HG03045 (cell line): Measurements from ENCODE around the gene PHOSPHO1.

Source experiments
- ATAC-seq: cut with Tn5 transposase; IDR thresholded peaks from one replicate; pipeline ENCODE4 v1.9.1; 2021; ENCODE audit warnings: mild to moderate bottlenecking, moderate library complexity; ENCODE audit not compliant: unreplicated experiment

The PHOSPHO1 gene

DNA sequence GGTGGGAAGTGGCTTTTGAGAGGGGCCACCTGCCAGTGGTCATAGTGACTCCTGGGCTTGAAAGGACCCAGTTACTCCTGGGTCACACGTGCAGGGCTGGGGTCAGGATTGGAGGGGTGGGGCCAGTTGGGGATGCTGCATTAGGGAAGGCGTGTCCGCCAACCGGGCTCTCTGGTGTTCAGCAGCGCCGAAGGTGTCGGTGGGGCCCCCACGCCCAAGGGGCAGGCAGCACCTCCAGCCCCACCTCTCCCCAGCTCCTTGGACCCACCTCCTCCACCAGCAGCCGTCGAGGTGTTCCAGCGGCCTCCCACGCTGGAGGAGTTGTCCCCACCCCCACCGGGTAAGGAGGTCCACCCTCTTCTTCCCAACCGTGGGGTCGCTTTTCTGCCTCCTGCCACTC lies 10.6 kb downstream of the PHOSPHO1 start:
- no peak for ATAC-seq

DNA sequence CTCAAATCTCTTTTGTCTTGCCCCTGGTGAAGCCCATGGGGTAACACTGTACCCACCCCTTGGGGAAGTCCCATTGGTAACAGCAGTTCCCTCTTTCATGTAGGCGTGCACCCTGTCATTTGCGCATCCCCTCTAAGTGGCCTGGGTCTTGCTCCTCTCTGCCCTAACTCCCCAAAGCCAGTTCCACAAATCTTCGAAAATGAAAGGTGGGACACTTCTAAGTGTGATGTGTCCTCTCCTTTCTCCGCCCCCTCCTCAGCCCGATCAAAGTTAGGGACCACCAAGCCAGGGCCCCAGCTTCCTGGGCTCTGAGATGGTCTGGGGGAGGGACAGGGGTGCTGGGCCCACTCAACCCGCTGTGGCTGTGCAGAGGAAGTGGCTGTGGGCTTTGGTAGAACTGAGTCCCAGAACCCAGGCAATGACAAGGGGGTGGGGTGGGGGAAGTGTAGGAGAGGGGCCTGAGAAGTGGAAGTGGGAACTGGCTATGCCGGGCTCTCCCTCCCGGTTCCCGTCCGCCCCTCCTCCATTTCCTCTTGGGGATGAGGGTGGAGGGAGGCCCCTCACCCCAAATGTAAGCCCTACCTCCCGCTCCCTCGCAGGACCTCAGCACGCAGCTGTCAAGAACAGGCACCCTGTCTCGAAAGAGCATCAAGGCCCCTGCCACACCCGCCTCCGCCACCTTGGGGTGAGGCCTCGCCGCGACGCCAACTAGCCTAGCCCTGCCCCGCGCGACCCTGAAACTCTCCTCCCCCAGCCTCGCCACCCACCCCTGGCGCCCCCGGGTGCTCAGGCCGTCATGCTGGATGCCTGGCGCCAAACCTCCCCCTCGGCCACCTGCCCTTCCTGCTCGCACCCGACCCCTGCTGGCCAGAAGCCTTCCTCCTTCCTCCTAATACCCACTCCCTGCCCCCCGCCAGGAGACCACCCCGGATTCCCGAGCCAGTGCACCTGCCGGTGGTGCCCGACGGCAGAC lies 11.4 kb downstream of the PHOSPHO1 start:
- no peak for ATAC-seq

DNA sequence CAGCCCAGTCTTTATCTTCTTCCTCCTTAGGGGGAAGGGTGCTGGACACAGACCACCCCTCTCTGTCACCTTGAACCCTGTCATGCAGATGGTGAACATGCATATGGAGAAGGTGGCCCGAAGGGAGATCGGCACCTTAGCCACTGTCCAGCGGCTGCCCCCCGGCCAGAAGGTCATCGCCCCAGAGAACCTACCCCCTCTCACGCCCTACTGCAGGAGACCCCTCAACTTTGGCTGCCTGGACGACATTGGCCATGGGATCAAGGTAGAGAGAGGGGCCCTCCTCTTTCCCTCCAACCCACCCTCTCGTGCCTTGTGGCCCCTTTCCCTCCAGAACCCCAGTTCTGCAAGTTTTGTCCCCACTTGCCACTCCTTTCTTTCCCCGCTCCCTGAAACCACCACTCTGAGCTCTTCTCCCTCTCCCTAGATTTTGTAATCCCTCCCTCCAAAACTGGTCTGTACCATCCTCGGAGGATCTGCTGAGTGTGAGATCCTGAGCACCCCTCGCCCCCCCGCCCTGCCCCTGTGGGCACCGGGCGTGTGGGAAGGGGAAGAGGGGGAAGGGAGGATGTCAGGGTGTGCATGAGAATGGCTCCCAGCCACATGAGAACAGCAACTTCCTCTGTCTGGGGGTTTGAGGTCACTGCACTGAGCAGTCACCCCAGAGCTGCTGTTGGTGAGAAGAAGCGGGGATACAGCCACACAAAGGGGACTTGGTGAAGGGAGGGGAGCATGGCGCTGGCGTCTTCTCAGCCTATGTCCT lies 12.8 kb downstream of the PHOSPHO1 start:
- ATAC-seq: no peak

DNA sequence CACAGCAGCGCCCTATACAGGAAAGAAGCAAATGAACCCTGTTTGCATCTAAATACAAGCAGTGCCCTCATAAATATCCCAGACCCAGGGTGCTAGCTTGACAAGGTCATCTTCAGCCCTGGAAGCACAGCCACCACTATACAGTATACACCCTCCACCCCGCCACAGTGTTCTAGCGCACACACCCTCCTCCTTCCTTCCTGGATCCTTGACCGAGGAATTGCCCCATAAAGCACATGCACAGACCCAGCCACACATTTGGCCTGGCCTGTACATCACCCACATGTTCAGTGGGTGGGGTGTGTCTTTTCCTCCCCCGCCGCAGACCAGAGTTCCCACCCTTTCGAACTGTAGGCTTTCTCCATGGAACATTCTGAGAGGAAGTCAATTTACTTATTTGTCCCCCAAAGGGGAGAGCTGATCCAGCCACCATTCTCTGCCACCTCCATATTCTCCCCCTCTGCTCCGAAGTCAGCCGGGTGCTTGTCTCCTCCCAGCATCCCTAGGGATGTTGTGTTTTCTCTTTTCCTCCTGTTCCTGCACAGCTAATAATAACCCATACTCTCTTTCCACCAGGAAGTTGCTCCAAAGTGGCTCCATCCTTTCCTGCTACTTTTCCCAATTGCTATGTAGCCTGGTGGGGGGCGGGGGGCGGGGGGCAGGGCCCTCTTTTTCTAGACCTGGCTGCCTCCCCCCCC lies 13.5 kb downstream of the PHOSPHO1 start:
- ATAC-seq: no peak

DNA sequence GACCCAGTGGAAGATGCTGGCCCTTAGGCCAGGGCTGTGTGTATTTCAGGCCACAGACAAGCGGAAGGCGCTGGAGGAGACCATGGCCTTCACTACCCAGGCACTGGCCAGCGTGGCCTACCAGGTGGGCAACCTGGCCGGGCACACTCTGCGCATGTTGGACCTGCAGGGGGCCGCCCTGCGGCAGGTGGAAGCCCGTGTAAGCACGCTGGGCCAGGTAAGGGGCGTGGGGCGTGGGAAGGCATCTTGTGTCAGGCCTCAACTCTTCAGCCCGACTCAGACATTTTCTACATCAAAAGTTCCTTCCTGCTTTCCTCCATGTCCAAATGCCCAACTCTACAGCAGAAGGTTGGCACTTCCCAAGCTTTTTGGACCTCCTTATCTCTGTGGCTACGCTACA lies 14.1 kb downstream of the PHOSPHO1 start:
- no peak for ATAC-seq

DNA sequence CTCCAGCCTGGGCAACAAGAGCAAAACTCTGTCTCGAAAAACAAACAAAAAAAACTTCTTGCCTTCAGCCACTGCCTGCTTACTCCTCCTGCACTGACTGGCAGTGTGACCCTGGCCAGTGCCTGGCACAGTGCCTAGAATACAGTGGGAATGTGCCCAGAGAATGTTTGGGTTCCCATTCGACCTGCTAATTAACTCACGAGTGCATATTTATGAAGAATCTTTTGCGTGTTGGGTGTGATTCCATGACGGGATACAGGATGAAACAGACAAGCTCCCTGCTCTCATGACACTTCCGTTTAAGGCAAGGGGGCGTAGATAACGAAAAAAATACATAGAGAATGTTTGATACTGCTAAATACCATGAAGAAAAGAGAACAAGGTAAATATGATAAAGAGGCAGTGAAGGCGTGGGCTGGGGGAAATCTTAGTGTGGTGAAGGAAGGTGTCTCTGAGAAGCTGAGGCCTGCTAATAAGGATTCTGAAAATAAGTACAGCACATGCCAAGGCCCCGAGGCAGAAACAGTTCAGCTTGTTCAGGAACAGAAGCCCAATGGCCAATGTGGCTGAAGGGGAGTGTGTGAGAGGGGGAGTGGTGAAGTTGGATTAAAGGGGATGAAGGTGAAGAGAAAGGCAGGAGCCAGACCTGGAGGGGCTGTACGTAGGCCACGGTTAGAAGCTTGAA lies 15.8 kb downstream of the PHOSPHO1 start:
- ATAC-seq: no peak

DNA sequence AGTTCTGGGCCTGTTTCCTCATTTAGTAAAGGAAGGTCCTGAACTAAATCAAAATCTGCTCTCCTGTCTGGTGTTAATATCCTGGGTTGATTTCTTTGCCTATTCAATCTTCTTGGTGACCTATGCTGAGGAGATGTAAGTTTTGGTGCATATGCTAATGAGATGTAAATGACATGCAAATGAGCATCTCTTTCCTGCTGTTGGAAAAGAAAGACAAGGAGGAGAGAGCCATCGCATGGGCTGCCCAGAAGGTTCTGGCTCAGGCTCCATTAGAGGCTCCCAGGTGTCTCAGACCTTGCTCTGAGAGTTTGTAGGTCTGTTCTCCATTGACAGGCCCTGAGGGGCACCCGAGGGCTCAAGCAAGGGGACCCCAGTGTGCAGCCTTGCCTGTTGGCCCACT lies 16.7 kb downstream of the PHOSPHO1 start:
- ATAC-seq: no peak

DNA sequence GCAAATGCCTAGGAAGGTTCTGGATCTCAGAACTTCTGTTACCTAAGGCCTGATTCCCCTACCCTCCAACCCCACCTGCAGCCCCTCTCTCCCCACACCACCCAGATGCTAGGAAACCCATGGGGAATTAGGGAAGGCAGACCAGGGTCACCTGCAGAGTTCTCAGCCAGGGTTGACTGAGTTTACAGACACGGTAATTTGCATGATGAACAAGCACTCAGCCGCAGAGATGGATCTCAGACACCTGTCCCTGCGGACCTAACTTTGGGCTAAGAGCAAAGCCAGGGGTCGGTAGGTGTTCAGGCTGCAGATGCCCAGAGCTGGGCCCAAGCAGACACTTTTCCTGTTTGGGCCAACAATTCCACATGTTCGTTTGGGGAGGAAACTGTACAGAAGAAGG lies 17.2 kb downstream of the PHOSPHO1 start:
- ATAC-seq: no peak

DNA sequence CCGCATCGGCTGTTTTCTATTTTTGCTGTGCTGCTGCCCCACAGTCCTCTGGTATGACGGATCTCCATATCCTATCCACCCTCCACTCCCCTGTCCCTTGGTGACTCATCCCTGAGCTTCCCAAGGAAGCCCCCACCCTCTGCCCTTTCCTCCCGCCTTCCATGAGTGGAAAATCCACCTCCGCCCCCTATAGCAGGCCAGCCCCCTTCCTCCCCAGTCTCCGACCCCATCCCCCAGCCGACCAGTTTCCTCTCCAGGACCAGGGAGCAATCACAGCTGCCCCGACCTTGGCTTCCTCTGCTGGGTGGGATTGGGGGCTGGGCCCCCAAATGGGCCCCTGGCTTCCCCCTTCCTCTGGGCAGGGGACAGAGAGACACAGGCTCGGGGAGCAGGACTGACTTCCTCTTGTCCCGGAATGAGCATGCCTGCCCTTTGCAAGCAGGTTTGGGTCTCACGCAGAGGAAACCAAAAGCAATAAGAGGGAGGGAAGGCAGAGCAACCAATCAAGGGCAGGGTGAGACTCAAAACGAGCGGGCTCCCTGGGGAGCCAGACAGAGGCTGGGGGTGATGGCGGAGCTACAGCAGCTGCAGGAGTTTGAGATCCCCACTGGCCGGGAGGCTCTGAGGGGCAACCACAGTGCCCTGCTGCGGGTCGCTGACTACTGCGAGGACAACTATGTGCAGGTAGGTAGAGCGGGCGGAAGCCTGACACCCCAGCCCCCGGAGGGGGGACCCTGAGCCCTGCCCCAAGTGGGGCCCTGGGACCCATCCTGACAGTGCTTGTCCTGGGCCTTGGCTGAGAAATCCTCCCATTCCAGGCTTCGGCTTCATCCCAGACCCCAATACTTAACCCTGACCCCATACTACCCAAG lies 20.2 kb downstream of the PHOSPHO1 start, which contains the start of the genes ABI3 and GNGT2:
ABI3 (plus strand) TSS at position 550 of the 872 bp plus-strand sequence; CDS start at position 568, 18 bp downstream.
GNGT2 (minus strand) TSS at position 417 of the 872 bp plus-strand sequence. CDS start 3,152 bp downstream, outside the sequence.
- ATAC-seq: peak; percentile 82

DNA sequence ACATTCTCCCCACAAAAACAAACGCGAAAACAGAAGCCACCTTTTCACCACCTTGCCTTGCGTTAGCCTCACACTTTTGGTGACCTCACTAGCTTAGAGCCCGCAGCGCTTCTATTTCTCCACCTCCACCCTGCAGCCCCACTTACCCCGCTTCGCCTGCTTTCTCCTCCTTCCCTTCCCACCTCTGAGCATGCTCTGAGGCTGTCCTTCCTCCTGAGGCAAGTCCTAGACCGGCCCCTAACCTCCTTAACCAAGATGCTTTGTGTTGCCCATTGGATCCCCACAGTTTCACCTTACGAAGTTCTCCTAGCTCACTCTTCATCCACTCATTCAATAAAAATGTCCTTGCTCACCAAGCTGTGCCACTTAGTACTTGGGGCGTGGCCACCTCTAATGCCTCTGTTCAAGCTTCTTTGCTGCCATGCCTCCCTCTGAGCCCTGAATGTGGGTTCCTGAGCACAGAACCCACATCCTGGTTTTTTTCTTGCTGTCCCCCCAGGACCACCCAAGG lies 21.5 kb downstream of the PHOSPHO1 start:
- no peak for ATAC-seq

DNA sequence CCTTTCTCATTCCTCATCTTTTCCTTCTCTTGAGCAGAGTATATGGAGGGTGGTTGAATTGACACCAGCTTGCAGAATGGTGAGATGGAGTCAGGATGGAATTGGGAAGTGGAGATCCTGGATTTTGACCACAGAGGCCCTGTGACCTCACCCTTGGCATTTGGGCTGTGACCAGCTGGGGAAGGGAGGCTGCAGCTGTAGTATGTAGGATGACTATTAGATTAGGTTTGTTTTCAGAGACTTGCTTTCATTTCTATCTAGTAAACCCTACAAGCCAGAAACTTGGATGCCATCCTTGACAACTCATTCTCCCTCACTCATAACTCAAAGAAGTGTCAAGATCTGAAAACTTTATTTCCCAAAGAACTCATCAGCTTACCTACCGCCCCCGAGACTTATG lies 26.1 kb downstream of the PHOSPHO1 start:
- no peak for ATAC-seq

DNA sequence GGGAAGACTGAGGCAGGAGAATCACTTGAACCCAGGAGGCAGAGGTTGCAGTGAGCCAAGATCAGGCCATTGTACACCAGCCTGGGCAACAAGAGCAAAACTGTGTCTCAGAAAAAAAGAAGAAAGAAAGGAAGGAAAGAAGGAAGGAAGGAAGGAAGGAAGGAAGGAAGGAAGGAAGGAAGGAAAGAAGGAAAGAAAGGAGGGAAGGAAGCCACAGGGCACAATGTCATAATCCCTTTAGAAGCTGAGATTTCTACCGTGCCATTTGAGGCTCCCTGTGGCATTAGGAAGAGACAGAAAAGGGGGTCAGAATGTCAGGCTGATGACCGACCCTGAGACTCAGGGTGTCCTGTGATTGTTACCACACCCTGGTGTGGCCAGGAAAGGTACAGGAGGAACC lies 26.8 kb downstream of the PHOSPHO1 start:
- no peak for ATAC-seq

DNA sequence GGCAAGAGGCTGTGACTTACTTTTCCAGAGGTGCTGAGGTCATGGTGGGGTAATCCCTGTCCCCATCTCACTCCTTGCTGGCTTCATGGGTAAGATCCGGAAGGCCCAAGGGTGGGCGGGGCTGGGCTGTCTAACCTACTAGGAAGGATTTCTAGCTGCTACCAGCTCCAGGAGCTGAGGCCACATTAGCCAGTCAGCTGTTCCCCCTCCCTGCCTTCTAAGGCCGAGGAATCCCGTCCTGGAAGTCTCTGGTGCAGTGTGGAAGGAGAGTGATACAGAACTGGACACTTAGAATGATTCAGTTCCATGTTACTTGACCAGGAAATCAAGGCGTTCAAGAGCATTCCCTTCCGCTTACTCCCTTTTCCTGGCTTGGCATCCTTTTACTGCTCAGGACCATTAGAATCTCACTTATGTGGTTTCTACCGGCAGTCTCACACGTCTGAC lies 29.1 kb downstream of the PHOSPHO1 start:
- ATAC-seq: no peak

DNA sequence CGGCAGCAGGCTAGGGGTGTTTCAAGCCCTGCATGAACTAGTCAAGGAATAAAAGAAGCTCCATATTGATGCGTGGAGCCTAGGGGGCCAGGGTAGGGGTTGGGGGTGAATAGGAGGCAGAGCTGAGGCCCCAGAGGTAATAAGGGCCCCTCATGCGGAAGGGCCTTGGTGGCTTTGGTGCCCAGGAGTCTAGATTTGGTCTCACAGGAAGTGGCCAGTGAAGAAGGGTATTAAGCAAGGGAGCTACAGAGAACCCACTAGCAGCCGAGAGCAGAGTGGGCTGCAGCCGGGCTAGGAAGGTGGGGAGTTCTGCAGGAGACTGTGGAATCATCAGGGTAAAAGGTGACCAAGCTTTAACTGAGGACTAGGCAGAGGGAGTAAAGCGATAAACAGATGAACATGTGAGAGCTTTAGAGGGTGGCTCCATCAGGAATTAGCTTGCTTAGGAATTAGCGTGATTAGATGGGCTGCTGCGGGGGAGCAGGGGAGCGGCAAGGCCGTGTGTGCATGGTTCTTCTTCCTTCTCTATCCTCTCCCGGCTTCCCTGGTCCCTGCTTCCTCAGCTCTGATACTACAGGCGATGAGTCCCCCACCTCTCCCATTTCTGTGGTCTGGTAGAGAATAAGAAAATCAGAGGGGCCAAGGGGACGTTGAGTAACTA lies 30.0 kb downstream of the PHOSPHO1 start:
- no peak for ATAC-seq

DNA sequence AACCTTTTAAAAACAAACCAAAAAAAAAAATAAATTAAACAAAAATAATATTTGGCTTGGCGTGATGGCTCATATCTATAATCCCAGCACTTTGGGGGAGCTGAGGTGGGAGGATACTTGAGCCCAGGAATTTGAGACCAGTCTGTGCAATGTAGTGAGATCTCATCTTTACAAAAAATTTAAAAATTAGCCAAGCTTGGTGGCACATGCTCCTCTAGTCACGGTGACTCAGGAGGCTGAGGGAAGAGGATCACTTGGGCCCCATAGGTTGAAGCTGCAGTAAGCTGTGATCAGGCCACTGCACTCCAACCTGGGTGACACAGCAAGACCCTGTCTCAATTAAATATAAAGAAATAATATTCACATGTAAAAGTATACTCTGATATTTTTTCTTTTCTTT lies 32.4 kb downstream of the PHOSPHO1 start:
- ATAC-seq: no peak

DNA sequence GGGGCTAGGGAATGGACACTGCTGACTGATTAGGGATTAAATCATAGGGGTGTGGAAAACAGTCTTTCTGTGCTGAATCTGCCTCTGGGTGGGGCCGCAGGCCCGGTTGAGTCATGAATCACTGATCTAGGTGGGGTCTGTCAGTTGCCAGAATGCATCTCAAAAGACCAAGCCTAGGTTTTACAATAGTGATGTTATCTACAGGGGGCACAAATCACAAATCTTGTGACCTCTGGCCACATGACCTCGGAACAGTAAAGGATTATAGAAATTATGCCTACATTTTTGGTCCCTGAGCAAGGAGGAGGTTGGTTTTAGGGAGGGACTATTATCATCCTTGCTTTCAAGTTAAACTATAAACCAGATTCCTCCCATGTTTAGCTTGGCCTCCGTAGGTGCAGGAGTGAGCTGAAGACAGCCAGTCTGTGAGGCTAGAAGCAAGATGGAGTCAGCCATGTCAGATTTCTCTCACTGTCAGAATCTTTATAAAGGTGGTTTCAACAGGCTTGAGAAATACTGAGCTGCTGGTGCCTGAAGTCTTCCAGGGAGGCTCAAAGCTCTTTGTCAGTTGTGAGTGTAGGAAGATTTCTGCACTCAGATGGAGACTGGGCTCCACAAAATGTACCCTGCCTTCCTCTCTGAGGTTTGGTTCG lies 33.1 kb downstream of the PHOSPHO1 start:
- ATAC-seq: no peak

DNA sequence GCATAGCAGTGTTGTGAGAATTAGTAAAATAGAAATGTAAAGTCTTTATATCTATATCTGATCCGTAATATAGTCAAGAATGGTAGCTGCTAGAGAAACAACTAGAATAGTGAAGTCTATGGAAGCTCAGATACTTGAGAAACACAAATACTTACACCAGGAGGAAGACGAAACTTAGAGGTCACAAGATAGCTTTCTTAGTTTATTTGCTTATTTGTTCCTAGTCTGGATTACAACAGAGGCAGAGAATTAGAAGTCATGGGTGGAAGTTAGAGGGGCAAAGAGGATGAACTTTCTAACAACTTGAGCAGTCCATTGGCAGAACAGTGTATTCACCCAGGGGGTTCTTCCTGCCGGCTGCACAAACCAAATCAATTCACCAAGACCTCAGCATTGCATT lies 34.1 kb downstream of the PHOSPHO1 start:
- ATAC-seq: no peak

DNA sequence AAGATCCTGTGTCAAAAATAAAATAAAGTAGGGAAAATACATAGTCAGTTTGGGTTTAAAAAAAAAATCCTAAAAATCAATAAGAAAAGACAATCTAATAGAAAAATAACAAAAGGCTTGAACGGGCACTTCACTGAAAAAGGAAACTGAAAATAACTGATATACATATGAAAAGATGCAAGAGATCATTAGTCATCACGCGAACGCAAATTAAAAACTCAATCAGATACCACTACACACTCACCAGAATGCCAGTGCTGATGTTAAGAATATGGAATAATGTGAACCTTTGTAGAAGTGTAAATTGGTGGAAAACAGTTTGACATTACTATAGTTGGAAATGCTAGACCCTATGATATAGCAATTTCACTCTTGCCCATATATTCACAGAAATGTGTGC lies 34.8 kb downstream of the PHOSPHO1 start:
- no peak for ATAC-seq
